Parathyroid adenoma (tissue), 2 donors: ENCODE results near the gene CAMK2B.
A peak's percentile ranks its signal among the peaks of the same experiment; 100 is the strongest.

Source experiments
- H2AFZ ChIP-seq: fragments of 300-600 bp; sonication (generic); one replicate; pipeline ENCODE4 v1.7.0; 2017; ENCODE audit warnings: antibody characterized with exemption, mild to moderate bottlenecking
- H3K27ac ChIP-seq: fragments of 300-600 bp; sonication (generic); one replicate; pipeline ENCODE4 v1.7.0; 2017
- H3K27me3 ChIP-seq: fragments of 300-600 bp; sonication (generic); one replicate; pipeline ENCODE4 v1.7.0; 2017; ENCODE audit warnings: low read length; ENCODE audit not compliant: control insufficient read depth, insufficient read depth
- H3K36me3 ChIP-seq: fragments of 300-600 bp; sonication (generic); one replicate; pipeline ENCODE4 v1.7.0; 2017; ENCODE audit warnings: low read length; ENCODE audit not compliant: control insufficient read depth, insufficient read depth
- H3K4me1 ChIP-seq: fragments of 300-600 bp; sonication (generic); one replicate; pipeline ENCODE4 v1.7.0; 2017; ENCODE audit warnings: control low read depth
- H3K4me2 ChIP-seq: fragments of 300-600 bp; sonication (generic); one replicate; pipeline ENCODE4 v1.7.0; 2017; ENCODE audit warnings: low read length
- H3K4me3 ChIP-seq: fragments of 300-600 bp; sonication (generic); one replicate; pipeline ENCODE4 v1.7.0; 2017; ENCODE audit warnings: low read depth, low read length
- H3K79me2 ChIP-seq: fragments of 300-600 bp; sonication (generic); one replicate; pipeline ENCODE4 v1.7.0; 2017; ENCODE audit warnings: control low read depth
- H3K9ac ChIP-seq: fragments of 300-600 bp; sonication (generic); one replicate; pipeline ENCODE4 v1.7.0; 2017; ENCODE audit warnings: mild to moderate bottlenecking
- H3K9me3 ChIP-seq: fragments of 300-600 bp; sonication (generic); one replicate; pipeline ENCODE4 v1.7.0; 2017; ENCODE audit warnings: low read length; ENCODE audit not compliant: control insufficient read depth
- CTCF ChIP-seq: fragments of 300-600 bp; sonication (generic); IDR thresholded peaks from one replicate; pipeline ENCODE4 v1.7.0; 2017; ENCODE audit warnings: antibody characterized with exemption, mild to moderate bottlenecking
- donor health status: primary hyperparathyroidism.

The CAMK2B gene

DNA sequence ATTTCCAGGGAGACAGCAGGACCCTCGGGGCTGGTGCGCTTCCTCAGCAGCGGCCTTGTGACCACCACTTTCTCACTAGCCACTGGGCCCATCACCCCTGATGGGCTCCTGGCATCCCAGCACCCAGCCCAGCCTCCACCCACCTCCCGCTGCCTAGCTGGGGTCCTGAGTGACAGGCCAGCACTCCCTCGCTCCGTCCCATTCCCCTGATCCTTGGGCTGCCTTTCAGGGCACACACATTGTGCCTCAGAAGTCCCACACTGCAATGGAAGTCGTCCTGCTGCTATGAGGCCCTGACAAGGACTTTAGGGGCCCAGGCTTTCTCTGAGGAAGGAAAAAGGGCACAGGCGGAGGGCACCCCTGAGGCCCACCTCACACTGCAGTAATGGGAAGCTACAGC, 12.4 kb downstream of the CAMK2B start:
- H3K9me3 ChIP-seq, result no peaks in the 10 kb centered on the region
- H2AFZ ChIP-seq, result no peak overlapping the region
- H3K27me3 ChIP-seq, result no peaks in the 10 kb centered on the region
- no peak overlapping the region for H3K4me3 ChIP-seq
- H3K9ac ChIP-seq, result no peak overlapping the region
- H3K4me1 ChIP-seq, result no peaks in the 10 kb centered on the region
- H3K36me3 ChIP-seq, result no peaks in the 10 kb centered on the region
- H3K27ac ChIP-seq, result no peak overlapping the region
- TF ChIP-seq CTCF, result no peak
- H3K79me2 ChIP-seq, result peaks cover 3% of the 10 kb centered on the region
- H3K4me2 ChIP-seq, result no peak overlapping the region

- Histone ChIP-seq H2AFZ (no peak overlapping the region), H3K4me3 (no peak overlapping the region), H3K9me3 (no peaks in the 10 kb centered on the region), H3K4me1 (peaks cover 3% of the 10 kb centered on the region), H3K79me2 (peaks cover 3% of the 10 kb centered on the region), H3K27ac (no peak overlapping the region), H3K36me3 (no peaks in the 10 kb centered on the region), H3K27me3 (no peaks in the 10 kb centered on the region), H3K9ac (no peak overlapping the region), H3K4me2 (no peak overlapping the region)
- no peak for TF ChIP-seq CTCF
Observed at GRCh38 chr7:44311561-44312495, 13.6 kb downstream of the CAMK2B start.

DNA sequence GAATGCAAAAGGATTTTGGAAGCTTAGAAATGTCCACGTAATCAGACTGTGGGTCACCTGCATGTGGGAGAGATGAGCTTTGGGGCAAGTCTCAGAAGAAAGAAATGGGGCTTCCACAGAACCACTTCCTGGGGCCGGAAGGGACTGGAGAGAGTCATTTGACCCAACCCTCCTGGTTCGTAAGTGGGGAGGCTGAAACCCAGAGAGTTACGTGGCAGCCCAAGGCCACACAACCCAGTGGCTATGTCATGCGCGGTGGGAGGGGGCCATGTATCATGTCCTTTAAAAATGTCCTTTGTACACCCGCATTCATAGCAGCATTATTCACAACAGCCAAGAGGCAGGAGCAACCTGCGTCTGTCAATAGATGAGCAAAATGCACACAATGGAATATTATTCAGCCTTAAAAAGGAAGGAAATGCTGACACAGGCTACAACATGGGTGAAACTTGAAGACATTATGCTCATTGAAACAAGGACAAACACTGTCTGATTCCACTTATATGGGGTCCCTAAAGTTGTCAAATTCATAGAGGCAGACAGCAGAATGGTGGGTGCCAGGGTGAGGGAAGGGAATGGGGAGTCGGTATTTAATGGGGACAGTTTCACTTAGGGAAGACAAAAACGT, 15.1 kb downstream of the CAMK2B start:
- no peak overlapping the region for H3K27ac ChIP-seq
- H3K9ac ChIP-seq, result no peak overlapping the region
- no peak overlapping the region for H3K4me3 ChIP-seq

DNA sequence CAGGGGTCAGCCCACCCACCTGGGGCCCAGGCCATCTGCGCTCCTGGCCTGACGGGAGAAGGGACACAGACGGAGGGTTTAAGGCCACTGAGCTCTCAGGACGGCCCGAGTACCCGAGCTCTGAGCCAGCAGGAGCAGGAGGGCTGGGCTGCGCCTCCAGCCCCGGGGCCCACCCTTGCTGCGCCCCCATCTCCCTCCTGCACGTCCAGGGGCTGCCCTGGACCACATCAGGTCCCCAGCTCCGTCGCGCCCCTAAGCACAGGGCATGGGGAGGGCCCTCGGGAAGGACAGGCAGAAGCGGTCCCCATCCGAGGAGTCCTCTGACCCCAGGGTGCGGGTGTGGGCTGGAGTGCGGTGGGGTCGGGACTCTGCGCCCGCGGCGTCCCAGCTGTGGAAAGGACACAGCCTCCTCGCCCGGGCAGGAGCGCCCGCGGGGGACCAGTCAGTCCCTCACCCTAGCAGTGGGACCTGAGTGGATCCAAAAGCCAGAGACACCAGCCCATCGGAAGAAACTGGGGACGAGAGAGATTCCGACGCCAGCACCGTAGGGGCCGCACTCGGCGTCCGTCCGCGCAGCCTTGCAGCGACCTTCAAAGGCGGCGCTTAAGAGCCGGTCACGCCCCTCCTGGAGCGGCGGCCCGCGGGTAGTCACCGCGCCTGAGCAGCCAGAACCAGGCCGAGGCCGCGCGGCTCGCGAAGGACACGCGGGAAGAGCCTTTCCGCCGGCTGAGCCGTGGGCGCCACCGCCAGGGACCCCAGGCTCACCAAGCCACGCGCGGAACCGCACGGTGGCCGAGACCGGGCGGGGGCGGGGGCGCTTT, 15.9 kb downstream of the CAMK2B start:
- Histone ChIP-seq H3K9me3 (no peaks in the 10 kb centered on the region), H3K9ac (no peak overlapping the region), H3K36me3 (no peaks in the 10 kb centered on the region), H3K4me2 (peak overlapping the region; percentile 31), H3K4me3 (no peak overlapping the region), H3K4me1 (peaks cover 3% of the 10 kb centered on the region), H2AFZ (peak overlapping the region; percentile 63), H3K27me3 (no peaks in the 10 kb centered on the region), H3K79me2 (peaks cover 1% of the 10 kb centered on the region), H3K27ac (no peak overlapping the region)
- no peak for TF ChIP-seq CTCF

More for the DNA sequence above, 15.1 kb downstream of the CAMK2B start:
- Histone ChIP-seq H3K27me3 (no peaks in the 10 kb centered on the region), H3K4me2 (no peak overlapping the region), H3K4me1 (peaks cover 3% of the 10 kb centered on the region), H3K79me2 (peaks cover 3% of the 10 kb centered on the region), H3K9me3 (no peaks in the 10 kb centered on the region), H3K36me3 (no peaks in the 10 kb centered on the region), H2AFZ (no peak overlapping the region)
- TF ChIP-seq CTCF, result no peak
